K562 (cell line): Measurements from ENCODE around the gene KRTAP10-8.

ENCODE experiments used
- CEBPZ ChIP-seq: fragments of 150-350 bp; IDR thresholded peaks from 2 replicates; pipeline ENCODE4 v1.6.1; 2014; ENCODE audit warnings: low read depth, mild to moderate bottlenecking, low read length, borderline replicate concordance
- CHD1 ChIP-seq: fragments of 200-600 bp; sonication (generic); IDR thresholded peaks from one replicate; pipeline ENCODE4 v1.6.1; 2012; ENCODE audit warnings: mild to moderate bottlenecking, moderate library complexity, low read length, inconsistent platforms
- CTCF ChIP-seq, 3 experiments: IDR thresholded peaks in 2 of 3; conservative IDR thresholded peaks in 1 of 3; 2 replicates each; pipeline ENCODE4 v1.5.1; 2011 to 2012; ENCODE audit warnings: low read length in 3 of 3, mild to moderate bottlenecking in 3 of 3, control low read depth in 2 of 3, improper control_type of control experiment in 1 of 3, inconsistent platforms in 1 of 3, low read depth in 1 of 3, mixed read lengths in 1 of 3, moderate library complexity in 1 of 3; ENCODE audit not compliant: insufficient read depth in 2 of 3
- EP300 ChIP-seq: IDR thresholded peaks from 2 replicates; pipeline ENCODE4 v1.6.1; 2012; ENCODE audit warnings: low read length, improper control_type of control experiment
- EZH2 ChIP-seq: IDR thresholded peaks from 2 replicates; pipeline ENCODE4 v1.6.1; 2012; ENCODE audit warnings: low read depth, mild to moderate bottlenecking, inconsistent platforms, low read length, borderline replicate concordance
- HNRNPK ChIP-seq: fragments of 200-400 bp; formaldehyde crosslinking; IDR thresholded peaks from one replicate; pipeline ENCODE4 v1.6.1; 2018; ENCODE audit warnings: mild to moderate bottlenecking, low read depth, low read length; ENCODE audit not compliant: poor library complexity, severe bottlenecking
- JUND ChIP-seq, 2 experiments: IDR thresholded peaks; 2 replicates in 1 of 2; 3 replicates in 1 of 2; pipeline ENCODE4 v1.6.1; 2011; ENCODE audit warnings: borderline replicate concordance in 2 of 2, low read depth in 2 of 2, low read length in 2 of 2, improper control_type of control experiment in 1 of 2, missing biosample characterization in 1 of 2, missing genetic modification characterization in 1 of 2, missing genetic modification reagents in 1 of 2
- NR1H2 ChIP-seq: sonication (generic); formaldehyde crosslinking; IDR thresholded peaks from 2 replicates; pipeline ENCODE4 v1.4.0; 2020; ENCODE audit warnings: mild to moderate bottlenecking, missing genetic modification reagents
- POLR2A ChIP-seq: fragments of 450-650 bp; conservative IDR thresholded peaks from 2 replicates; pipeline ENCODE4 v1.6.1; 2016
- POLR2AphosphoS2 ChIP-seq: IDR thresholded peaks from 2 replicates; pipeline ENCODE4 v1.6.1; 2012; ENCODE audit warnings: low read length, improper control_type of control experiment
- RBM14 ChIP-seq: fragments of 200-400 bp; formaldehyde crosslinking; IDR thresholded peaks from 2 replicates; pipeline ENCODE4 v1.6.1; 2018; ENCODE audit warnings: low read depth, mild to moderate bottlenecking, low read length, moderate library complexity, borderline replicate concordance; ENCODE audit not compliant: insufficient read depth
- RBM39 ChIP-seq: fragments of 200-400 bp; formaldehyde crosslinking; optimal IDR thresholded peaks from 2 replicates; pipeline ENCODE3; 2018; ENCODE audit warnings: low read depth, low read length
- RFX5 ChIP-seq: IDR thresholded peaks from 2 replicates; pipeline ENCODE4 v1.6.1; 2011; ENCODE audit warnings: low read depth, mild to moderate bottlenecking, improper control_type of control experiment, low read length
- ZNF274 ChIP-seq: IDR thresholded peaks from 2 replicates; pipeline ENCODE4 v1.6.1; 2011; ENCODE audit warnings: low read depth, mild to moderate bottlenecking, low read length, moderate library complexity, borderline replicate concordance

- TF ChIP-seq POLR2A (no peak), ZNF274 (no peak), CHD1 (no peak), CTCF (IDR thresholded peaks at IDR 0.05 in 2 of 3, conservative IDR thresholded peaks at IDR 0.05 in 1 of 3; ENCODE audit: insufficient read depth in 2 of 3, low read depth in 1 of 3, low read length in 3 of 3) (no peak), EZH2 (no peak), RBM14 (no peak), RBM39 (no peak), JUND (IDR thresholded peaks at IDR 0.05; ENCODE audit: borderline replicate concordance, low read depth, low read length) (peak; percentile 38; the same call in 1 of the 2 replicates), JUND (tag; IDR thresholded peaks at IDR 0.05; ENCODE audit: borderline replicate concordance, low read depth, low read length) (0 out of 3 replicates have a peak, but pooled peaks have one; percentile 39), NR1H2 (CRISPR knock-in tag) (no peak), EP300 (no peak), RFX5 (no peak), CEBPZ (no peak), HNRNPK (no peak), POLR2AphosphoS2 (no peak)
Observed at GRCh38 chr21:44566403-44566802, 45.5 kb upstream of the KRTAP10-8 start.
